ENCODE results near the gene GRIK5.
"Not testable (repeated sequence)": the region's sequence is repeated elsewhere in the genome, so short reads cannot be mapped to it uniquely, and the experiment has no call there.

The GRIK5 gene

GRCh38 chr19:41991925-41992569, 78.0 kb downstream of the GRIK5 start:
- H3K27me3 ChIP-seq (ENCODE audit: insufficient read depth, low read length), result peaks cover 47% of the 10 kb centered on the region
- H3K27ac ChIP-seq (ENCODE audit: low read depth, low read length); H3K9ac ChIP-seq (ENCODE audit: low read depth, low read length); H3K36me3 ChIP-seq (ENCODE audit: insufficient read depth, low read length); H3K4me3 ChIP-seq (ENCODE audit: low read length); H3K9me3 ChIP-seq (ENCODE audit: insufficient read depth, low read depth, low read length); H3K4me1 ChIP-seq (ENCODE audit: insufficient read depth, low read length): not testable (repeated sequence)
- 91% methylated on average over 11 of the region's 11 CpGs for WGBS

GRCh38 chr19:41991025-41991424, 79.0 kb downstream of the GRIK5 start:
- Histone ChIP-seq H3K4me3 (ENCODE audit: low read length) (no peak overlapping the region), H3K27ac (ENCODE audit: low read depth, low read length) (no peak overlapping the region), H3K9me3 (ENCODE audit: insufficient read depth, low read depth, low read length) (no peaks in the 10 kb centered on the region), H3K4me1 (ENCODE audit: insufficient read depth, low read length) (peaks cover 5% of the 10 kb centered on the region; the same call in 1 of the 2 replicates), H3K36me3 (ENCODE audit: insufficient read depth, low read length) (peaks cover 4% of the 10 kb centered on the region; the same call in 1 of the 2 replicates), H3K27me3 (ENCODE audit: insufficient read depth, low read length) (peaks cover 37% of the 10 kb centered on the region), H3K9ac (ENCODE audit: low read depth, low read length) (no peak overlapping the region)
- WGBS, result 72% methylated on average over 15 of the region's 15 CpGs

- 87% methylated on average over 2 of the region's 2 CpGs for WGBS
- H3K27ac ChIP-seq (ENCODE audit: low read depth, low read length), result no peak overlapping the region
- H3K9me3 ChIP-seq (ENCODE audit: insufficient read depth, low read depth, low read length), result no peaks in the 10 kb centered on the region
- no peak overlapping the region for H3K9ac ChIP-seq (ENCODE audit: low read depth, low read length)
- peaks cover 5% of the 10 kb centered on the region; the same call in 1 of the 2 replicates for H3K4me1 ChIP-seq (ENCODE audit: insufficient read depth, low read length)
- H3K27me3 ChIP-seq (ENCODE audit: insufficient read depth, low read length), result peaks cover 33% of the 10 kb centered on the region
- H3K36me3 ChIP-seq (ENCODE audit: insufficient read depth, low read length), result peaks cover 4% of the 10 kb centered on the region; the same call in 1 of the 2 replicates
- no peak overlapping the region for H3K4me3 ChIP-seq (ENCODE audit: low read length)
These were observed 79.4 kb downstream of the GRIK5 start for GRCh38 chr19:41990615-41991014.

GRCh38 chr19:41990028-41990427, 80.0 kb downstream of the GRIK5 start:
- 90% methylated on average over 4 of the region's 4 CpGs for WGBS

GRCh38 chr19:41988947-41989346, 81.1 kb downstream of the GRIK5 start:
- no peaks in the 10 kb centered on the region for H3K9me3 ChIP-seq (ENCODE audit: insufficient read depth, low read depth, low read length)
- WGBS, result 85% methylated on average over 9 of the region's 9 CpGs

More at GRCh38 chr19:41990028-41990427, 80.0 kb downstream of the GRIK5 start:
- H3K4me1 ChIP-seq (ENCODE audit: insufficient read depth, low read length), result peaks cover 5% of the 10 kb centered on the region; the same call in 1 of the 2 replicates
- H3K27ac ChIP-seq (ENCODE audit: low read depth, low read length), result no peak overlapping the region
- peaks cover 4% of the 10 kb centered on the region; the same call in 1 of the 2 replicates for H3K36me3 ChIP-seq (ENCODE audit: insufficient read depth, low read length)
- H3K9ac ChIP-seq (ENCODE audit: low read depth, low read length), result no peak overlapping the region
- no peak overlapping the region for H3K4me3 ChIP-seq (ENCODE audit: low read length)
- H3K27me3 ChIP-seq (ENCODE audit: insufficient read depth, low read length), result peaks cover 27% of the 10 kb centered on the region
- H3K9me3 ChIP-seq (ENCODE audit: insufficient read depth, low read depth, low read length), result no peaks in the 10 kb centered on the region

GRCh38 chr19:41987141-41987860, 82.7 kb downstream of the GRIK5 start:
- Histone ChIP-seq H3K4me3 (ENCODE audit: low read length) (no peak overlapping the region), H3K4me1 (ENCODE audit: insufficient read depth, low read length) (no peaks in the 10 kb centered on the region), H3K9me3 (ENCODE audit: insufficient read depth, low read depth, low read length) (no peaks in the 10 kb centered on the region), H3K27me3 (ENCODE audit: insufficient read depth, low read length) (peaks cover 9% of the 10 kb centered on the region; the same call in 1 of the 2 replicates), H3K36me3 (ENCODE audit: insufficient read depth, low read length) (peaks cover 4% of the 10 kb centered on the region; the same call in 1 of the 2 replicates), H3K9ac (ENCODE audit: low read depth, low read length) (no peak overlapping the region), H3K27ac (ENCODE audit: low read depth, low read length) (no peak overlapping the region)
- WGBS, result 90% methylated on average over 10 of the region's 10 CpGs

More at GRCh38 chr19:41988947-41989346, 81.1 kb downstream of the GRIK5 start:
- Histone ChIP-seq H3K27ac (ENCODE audit: low read depth, low read length) (no peak overlapping the region), H3K4me3 (ENCODE audit: low read length) (no peak overlapping the region), H3K27me3 (ENCODE audit: insufficient read depth, low read length) (peaks cover 18% of the 10 kb centered on the region), H3K36me3 (ENCODE audit: insufficient read depth, low read length) (peaks cover 4% of the 10 kb centered on the region; the same call in 1 of the 2 replicates), H3K9ac (ENCODE audit: low read depth, low read length) (no peak overlapping the region), H3K4me1 (ENCODE audit: insufficient read depth, low read length) (peaks cover 5% of the 10 kb centered on the region; the same call in 1 of the 2 replicates)

GRCh38 chr19:41984961-41985360, 85.0 kb downstream of the GRIK5 start:
- Histone ChIP-seq H3K27me3 (ENCODE audit: insufficient read depth, low read length) (peaks cover 4% of the 10 kb centered on the region; the same call in 1 of the 2 replicates), H3K4me3 (ENCODE audit: low read length) (no peak overlapping the region), H3K36me3 (ENCODE audit: insufficient read depth, low read length) (peaks cover 8% of the 10 kb centered on the region), H3K4me1 (ENCODE audit: insufficient read depth, low read length) (no peaks in the 10 kb centered on the region), H3K27ac (ENCODE audit: low read depth, low read length) (no peak overlapping the region), H3K9ac (ENCODE audit: low read depth, low read length) (no peak overlapping the region), H3K9me3 (ENCODE audit: insufficient read depth, low read depth, low read length) (no peaks in the 10 kb centered on the region)
- 94% methylated on average over 17 of the region's 17 CpGs for WGBS

- Histone ChIP-seq H3K36me3 (ENCODE audit: insufficient read depth, low read length) (peaks cover 4% of the 10 kb centered on the region), H3K9me3 (ENCODE audit: insufficient read depth, low read depth, low read length) (no peaks in the 10 kb centered on the region), H3K27ac (ENCODE audit: low read depth, low read length) (no peak overlapping the region), H3K27me3 (ENCODE audit: insufficient read depth, low read length) (no peaks in the 10 kb centered on the region), H3K4me3 (ENCODE audit: low read length) (no peak overlapping the region), H3K9ac (ENCODE audit: low read depth, low read length) (no peak overlapping the region), H3K4me1 (ENCODE audit: insufficient read depth, low read length) (no peaks in the 10 kb centered on the region)
- 95% methylated on average over 15 of the region's 15 CpGs for WGBS
These were observed 88.3 kb downstream of the GRIK5 start for GRCh38 chr19:41981724-41982123.

GRCh38 chr19:41978470-41978869, 91.5 kb downstream of the GRIK5 start:
- Histone ChIP-seq H3K9me3 (ENCODE audit: insufficient read depth, low read depth, low read length) (no peaks in the 10 kb centered on the region), H3K36me3 (ENCODE audit: insufficient read depth, low read length) (peaks cover 4% of the 10 kb centered on the region), H3K4me1 (ENCODE audit: insufficient read depth, low read length) (no peaks in the 10 kb centered on the region), H3K9ac (ENCODE audit: low read depth, low read length) (no peak overlapping the region), H3K4me3 (ENCODE audit: low read length) (no peak overlapping the region), H3K27ac (ENCODE audit: low read depth, low read length) (no peak overlapping the region), H3K27me3 (ENCODE audit: insufficient read depth, low read length) (no peaks in the 10 kb centered on the region)
- WGBS, result 91% methylated on average over 17 of the region's 17 CpGs

GRCh38 chr19:41977916-41978315, 92.1 kb downstream of the GRIK5 start:
- Histone ChIP-seq H3K9me3 (ENCODE audit: insufficient read depth, low read depth, low read length) (no peaks in the 10 kb centered on the region), H3K27me3 (ENCODE audit: insufficient read depth, low read length) (no peaks in the 10 kb centered on the region), H3K4me3 (ENCODE audit: low read length) (no peak overlapping the region), H3K27ac (ENCODE audit: low read depth, low read length) (no peak overlapping the region), H3K36me3 (ENCODE audit: insufficient read depth, low read length) (peaks cover 4% of the 10 kb centered on the region), H3K9ac (ENCODE audit: low read depth, low read length) (no peak overlapping the region), H3K4me1 (ENCODE audit: insufficient read depth, low read length) (no peaks in the 10 kb centered on the region)
- 93% methylated on average over 22 of the region's 22 CpGs for WGBS

- 85% methylated on average over 8 of the region's 8 CpGs for WGBS
These were observed 95.4 kb downstream of the GRIK5 start for GRCh38 chr19:41974652-41975051.

More at GRCh38 chr19:41974652-41975051, 95.4 kb downstream of the GRIK5 start:
- Histone ChIP-seq H3K9me3 (ENCODE audit: insufficient read depth, low read depth, low read length) (no peaks in the 10 kb centered on the region), H3K4me1 (ENCODE audit: insufficient read depth, low read length) (no peaks in the 10 kb centered on the region), H3K27me3 (ENCODE audit: insufficient read depth, low read length) (no peaks in the 10 kb centered on the region), H3K4me3 (ENCODE audit: low read length) (no peak overlapping the region), H3K27ac (ENCODE audit: low read depth, low read length) (no peak overlapping the region), H3K36me3 (ENCODE audit: insufficient read depth, low read length) (no peaks in the 10 kb centered on the region), H3K9ac (ENCODE audit: low read depth, low read length) (no peak overlapping the region)

Data from HUES64 (cell line).